ENCODE results near the gene LCE6A. TPM values are rescaled to one million over a fixed set of nuclear protein-coding genes. Genes with fewer than 3 reads are reported as not detected.

Gene LCE6A, protein sequence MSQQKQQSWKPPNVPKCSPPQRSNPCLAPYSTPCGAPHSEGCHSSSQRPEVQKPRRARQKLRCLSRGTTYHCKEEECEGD
- not detected for total RNA-seq (2013)
- polyA plus RNA-seq (not detected), polyA minus RNA-seq (not detected in 2 replicates), total RNA-seq (0 to 0.15 (median 0) reads per million in 11 experiments)

GRCh38 chr1:152842556-152842955 lies at the start of gene LCE6A:
TSS of gene LCE6A (plus strand) at chr1:152842856. CDS start at chr1:152843521, 665 bp downstream.
- no peak for DNase-seq
- H3K27me3 Mint-ChIP-seq (ENCODE audit: low read depth in 3 of 3): peaks cover 0 to 13% (median 5%) of the 10 kb centered on the region in 3 donors
- no peaks in the 10 kb centered on the region for H3K36me3 Mint-ChIP-seq
- Histone ChIP-seq H3K4me2 (replicated peaks; ENCODE audit: extremely low read depth, low read length, poor library complexity, severe bottlenecking) (no peak within 1 kb of the TSS), H3K36me3 (replicated peaks in 1 of 2; ENCODE audit: control insufficient read depth in 1 of 2, insufficient read depth in 2 of 2, low read length in 2 of 2) (no peaks in the 10 kb centered on the region), H3K4me1 (ENCODE audit: control insufficient read depth in 1 of 2, insufficient read depth in 2 of 2, low read length in 2 of 2) (no peaks in the 10 kb centered on the region), H3K27me3 (ENCODE audit: control insufficient read depth in 2 of 2, insufficient read depth in 2 of 2, low read length in 2 of 2) (no peaks in the 10 kb centered on the region), H3K9ac (ENCODE audit: insufficient read depth, low read length, poor library complexity, severe bottlenecking) (no peak within 1 kb of the TSS), H4K20me1 (ENCODE audit: insufficient read depth, low read length) (no peaks in the 10 kb centered on the region), H3K27ac (ENCODE audit: low read depth in 1 of 2, low read length in 2 of 2) (no peak within 1 kb of the TSS), H3K79me2 (ENCODE audit: insufficient read depth, low read length) (no peaks in the 10 kb centered on the region), H3K9me3 (replicated peaks in 1 of 2; ENCODE audit: control insufficient read depth in 1 of 2, insufficient read depth in 1 of 2, low read length in 2 of 2) (no peaks in the 10 kb centered on the region), H3K4me3 (replicated peaks in 1 of 3; ENCODE audit: low read depth in 2 of 3, low read length in 3 of 3) (no peak within 1 kb of the TSS), H2AFZ (ENCODE audit: insufficient read depth, low read depth, low read length, poor library complexity, severe bottlenecking) (no peak within 1 kb of the TSS)
- WGBS (ENCODE audit: insufficient coverage): 94% methylated on average over 2 of the region's 3 CpGs
- H3K4me1 Mint-ChIP-seq: no peaks in the 10 kb centered on the region
- peaks cover 0 to 3% (median 0%) of the 10 kb centered on the region in 7 donors for H3K9me3 Mint-ChIP-seq
- no peak for TF ChIP-seq CTCF (IDR thresholded peaks at IDR 0.05)
- intact Hi-C loops (cut with micrococcal nuclease): no loop called here
- no peak within 1 kb of the TSS for H3K27ac Mint-ChIP-seq
- H3K4me3 Mint-ChIP-seq: no peak within 1 kb of the TSS

DNA sequence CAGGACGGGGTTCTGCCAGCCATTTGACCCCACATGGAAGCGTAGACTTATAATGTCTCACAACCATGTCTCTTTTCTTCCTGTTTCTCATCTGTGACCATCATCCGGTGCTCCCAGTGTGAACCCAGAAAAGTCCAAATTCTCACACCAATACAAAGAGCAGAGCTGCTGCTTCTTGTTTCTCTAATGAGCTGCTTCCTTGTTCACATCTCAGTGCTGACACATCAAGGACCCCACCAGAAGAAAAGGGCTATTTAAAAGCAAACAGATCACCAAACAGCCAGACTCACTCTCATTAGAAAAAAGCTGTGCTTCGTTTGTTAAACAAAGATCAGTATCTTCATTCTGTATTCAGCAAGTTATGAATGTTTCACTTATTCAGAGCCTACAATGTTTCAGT lies 47.0 kb upstream of the LCE6A start:
- DNase-seq: no peak
- H3K4me1 Mint-ChIP-seq: no peaks in the 10 kb centered on the region

More for the DNA sequence above, 47.0 kb upstream of the LCE6A start:
- no peaks in the 10 kb centered on the region for H3K79me2 ChIP-seq (ENCODE audit: insufficient read depth, low read length)
- no peaks in the 10 kb centered on the region for H3K4me1 ChIP-seq (ENCODE audit: control insufficient read depth in 1 of 2, insufficient read depth in 2 of 2, low read length in 2 of 2)
- no peak overlapping the region for H3K9ac ChIP-seq (ENCODE audit: insufficient read depth, low read length, poor library complexity, severe bottlenecking)
- 78% methylated on average over 4 of the region's 4 CpGs for WGBS (ENCODE audit: insufficient coverage)
- no peak overlapping the region for H3K4me3 ChIP-seq (replicated peaks in 1 of 3; ENCODE audit: low read depth in 2 of 3, low read length in 3 of 3)
- no peak overlapping the region for H3K27ac Mint-ChIP-seq
- H3K27me3 ChIP-seq (ENCODE audit: control insufficient read depth in 2 of 2, insufficient read depth in 2 of 2, low read length in 2 of 2): no peaks in the 10 kb centered on the region
- no peak overlapping the region for H3K4me3 Mint-ChIP-seq
- H3K27me3 Mint-ChIP-seq (ENCODE audit: low read depth in 3 of 3): peaks cover 2 to 15% (median 4%) of the 10 kb centered on the region in 3 donors
- no peak overlapping the region for H3K27ac ChIP-seq (ENCODE audit: low read depth in 1 of 2, low read length in 2 of 2)
- H2AFZ ChIP-seq (ENCODE audit: insufficient read depth, low read depth, low read length, poor library complexity, severe bottlenecking): no peak overlapping the region
- peaks cover 0 to 3% (median 0%) of the 10 kb centered on the region in 7 donors for H3K9me3 Mint-ChIP-seq
- no peaks in the 10 kb centered on the region for H4K20me1 ChIP-seq (ENCODE audit: insufficient read depth, low read length)
- no peaks in the 10 kb centered on the region for H3K9me3 ChIP-seq (replicated peaks in 1 of 2; ENCODE audit: control insufficient read depth in 1 of 2, insufficient read depth in 1 of 2, low read length in 2 of 2)
- no peaks in the 10 kb centered on the region for H3K36me3 ChIP-seq (replicated peaks in 1 of 2; ENCODE audit: control insufficient read depth in 1 of 2, insufficient read depth in 2 of 2, low read length in 2 of 2)
- no peak overlapping the region for H3K4me2 ChIP-seq (replicated peaks; ENCODE audit: extremely low read depth, low read length, poor library complexity, severe bottlenecking)
- intact Hi-C loops (cut with micrococcal nuclease): no loop called here
- no peak for TF ChIP-seq CTCF (IDR thresholded peaks at IDR 0.05)
- no peaks in the 10 kb centered on the region for H3K36me3 Mint-ChIP-seq
